ENCODE data around the gene PER1.

PER1 gene

GRCh38 chr17:8091033-8091687, 61.0 kb downstream of the PER1 start:
- H3K9me3 Mint-ChIP-seq: no peaks in the 10 kb centered on the region
- H3K4me1 Mint-ChIP-seq (ENCODE audit: low read depth): peaks cover 6% of the 10 kb centered on the region
- no peaks in the 10 kb centered on the region for H3K36me3 Mint-ChIP-seq (ENCODE audit: low read depth)
- no peak overlapping the region for H3K4me3 Mint-ChIP-seq
- H3K27me3 Mint-ChIP-seq (ENCODE audit: low read depth): peaks cover 28% of the 10 kb centered on the region
- H3K27ac Mint-ChIP-seq: no peak overlapping the region

All from T-helper 1 cell treated with Interleukin-12 subunit alpha and Interleukin-12 subunit beta and Interleukin-4 antibody, amounts not matched to agents 30 μg/mL and 1 μg/mL, for 36 hours (primary cell).